AG04450 (cell line): ENCODE measurements around the gene GUCA2A. TPM values are rescaled to one million over a fixed set of nuclear protein-coding genes. Genes with fewer than 3 reads are reported as not detected.

Experiments
- CTCF ChIA-PET: fragments of 300-600, 350-600 bp; formaldehyde crosslinking; extraction: SDS; loops from one replicate; lab custom pipeline; 2022; ENCODE audit warnings: antibody characterized with exemption, inconsistent platforms; lab: Charles Lee
- POLR2A ChIA-PET: fragments of 350-600 bp; formaldehyde crosslinking; extraction: SDS; loops from one replicate; lab custom pipeline; 2021; ENCODE audit warnings: antibody characterized with exemption, inconsistent platforms; lab: Yijun Ruan, JAX
- DNase-seq: peaks from one replicate; pipeline ENCODE4 v3.0.0-alpha.2; 2011; ENCODE audit warnings: low read depth, low spot score
- H3K27ac ChIP-seq: one replicate; pipeline ENCODE4 v1.5.1; 2012; ENCODE audit warnings: low read depth, low read length, control low read depth
- H3K27me3 ChIP-seq: one replicate; pipeline ENCODE4 v1.6.0; 2012; ENCODE audit warnings: low read length; ENCODE audit not compliant: control insufficient read depth, insufficient read depth
- H3K4me3 ChIP-seq: 2 replicates; pipeline ENCODE4 v1.5.1; 2011; ENCODE audit warnings: mild to moderate bottlenecking, low read depth, low read length, control low read depth
- H3K9me3 ChIP-seq: 2 replicates; pipeline ENCODE4 v1.5.1; 2012; ENCODE audit warnings: low read length; ENCODE audit not compliant: control insufficient read depth, insufficient read depth
- polyA plus RNA-seq: library from polyadenylated mRNA; depleted of rRNA; stranded (reverse); fragments of >200 nt; gene quantifications from 2 replicates; pipeline ENCODE4 v1.2.3, GENCODE V29; 2011
- TF ChIP-seq, protein P1 (sequence below): IDR thresholded peaks from 2 replicates; pipeline ENCODE4 v1.5.1; 2011; ENCODE audit warnings: low read depth, low read length, control low read depth, inconsistent platforms

Gene GUCA2A
- polyA plus RNA-seq, 1 experiment, result not detected

DNA sequence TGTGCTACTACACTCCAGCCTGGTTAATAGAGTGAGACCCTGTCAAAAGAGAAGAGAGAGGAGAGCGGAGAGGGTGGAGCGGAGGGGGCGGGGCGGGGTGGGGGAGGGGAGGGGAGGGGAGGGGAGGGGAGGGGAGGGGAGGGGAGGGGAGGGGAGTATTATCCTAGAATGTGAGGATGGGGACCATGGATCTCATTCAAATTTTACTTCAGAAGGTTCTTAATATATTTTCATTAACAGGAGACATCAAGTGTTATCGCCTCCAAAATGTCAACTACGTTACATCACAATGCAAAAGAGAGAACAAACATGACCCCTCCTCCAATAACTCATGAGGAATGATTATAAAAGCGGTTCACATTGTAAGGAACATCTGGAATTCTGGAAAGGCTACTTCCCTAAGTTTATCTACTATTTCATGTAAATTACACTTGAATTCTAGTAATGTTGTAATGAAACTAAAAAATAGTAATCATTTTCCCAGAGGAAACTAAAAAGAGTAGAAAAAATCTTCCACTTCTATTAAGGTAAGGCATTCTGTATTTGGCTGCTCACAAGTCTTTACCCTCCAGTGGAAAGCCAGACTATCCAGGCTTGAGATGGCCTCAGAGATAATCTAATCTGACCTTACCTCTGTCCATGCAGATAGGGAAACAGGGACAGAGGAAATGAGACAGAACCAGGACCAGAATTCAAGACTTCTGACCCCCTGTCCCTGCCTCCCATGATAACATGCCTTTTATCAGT lies 18.8 kb upstream of the GUCA2A start:
- no peaks in the 10 kb centered on the region for H3K9me3 ChIP-seq
- TF ChIP-seq, protein P1, sequence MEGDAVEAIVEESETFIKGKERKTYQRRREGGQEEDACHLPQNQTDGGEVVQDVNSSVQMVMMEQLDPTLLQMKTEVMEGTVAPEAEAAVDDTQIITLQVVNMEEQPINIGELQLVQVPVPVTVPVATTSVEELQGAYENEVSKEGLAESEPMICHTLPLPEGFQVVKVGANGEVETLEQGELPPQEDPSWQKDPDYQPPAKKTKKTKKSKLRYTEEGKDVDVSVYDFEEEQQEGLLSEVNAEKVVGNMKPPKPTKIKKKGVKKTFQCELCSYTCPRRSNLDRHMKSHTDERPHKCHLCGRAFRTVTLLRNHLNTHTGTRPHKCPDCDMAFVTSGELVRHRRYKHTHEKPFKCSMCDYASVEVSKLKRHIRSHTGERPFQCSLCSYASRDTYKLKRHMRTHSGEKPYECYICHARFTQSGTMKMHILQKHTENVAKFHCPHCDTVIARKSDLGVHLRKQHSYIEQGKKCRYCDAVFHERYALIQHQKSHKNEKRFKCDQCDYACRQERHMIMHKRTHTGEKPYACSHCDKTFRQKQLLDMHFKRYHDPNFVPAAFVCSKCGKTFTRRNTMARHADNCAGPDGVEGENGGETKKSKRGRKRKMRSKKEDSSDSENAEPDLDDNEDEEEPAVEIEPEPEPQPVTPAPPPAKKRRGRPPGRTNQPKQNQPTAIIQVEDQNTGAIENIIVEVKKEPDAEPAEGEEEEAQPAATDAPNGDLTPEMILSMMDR, result no peak
- POLR2A ChIA-PET, result no interaction called here
- DNase-seq, result no peak
- H3K27ac ChIP-seq, result no peak overlapping the region
- CTCF ChIA-PET, result interaction anchor here (4.5 kb wide), 1 partner anchor 9 kb away, joined by 30 read pairs; no protein-coding TSS in a partner anchor
- no peaks in the 10 kb centered on the region for H3K27me3 ChIP-seq
- H3K4me3 ChIP-seq, result no peak overlapping the region

DNA sequence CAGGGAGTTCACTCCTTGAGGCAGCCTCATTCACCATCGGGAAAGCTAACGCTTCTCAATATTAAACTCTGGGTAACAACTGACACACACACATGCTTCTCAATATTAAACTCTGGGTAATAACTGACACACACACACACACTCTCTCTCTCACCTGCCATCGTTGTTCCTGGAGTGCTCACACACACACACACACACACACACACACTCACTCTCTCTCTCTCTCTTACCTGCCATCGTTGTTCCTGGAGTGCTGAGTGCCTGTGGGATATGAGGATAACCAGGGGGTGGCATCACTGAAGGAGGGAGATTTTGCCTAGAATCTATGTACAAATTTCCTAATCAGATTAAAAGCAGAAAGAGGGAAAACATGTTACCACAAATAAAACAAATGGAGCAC lies 17.1 kb upstream of the GUCA2A start:
- TF ChIP-seq, protein P1, result no peak
- Histone ChIP-seq H3K9me3 (no peaks in the 10 kb centered on the region), H3K27me3 (no peaks in the 10 kb centered on the region), H3K4me3 (no peak overlapping the region), H3K27ac (no peak overlapping the region)
- no peak for DNase-seq
- ChIA-PET POLR2A (no interaction called here), CTCF (interaction anchor here (1.1 kb wide), 1 partner anchor 9 kb away, joined by 3 read pairs; no protein-coding TSS in a partner anchor)

DNA sequence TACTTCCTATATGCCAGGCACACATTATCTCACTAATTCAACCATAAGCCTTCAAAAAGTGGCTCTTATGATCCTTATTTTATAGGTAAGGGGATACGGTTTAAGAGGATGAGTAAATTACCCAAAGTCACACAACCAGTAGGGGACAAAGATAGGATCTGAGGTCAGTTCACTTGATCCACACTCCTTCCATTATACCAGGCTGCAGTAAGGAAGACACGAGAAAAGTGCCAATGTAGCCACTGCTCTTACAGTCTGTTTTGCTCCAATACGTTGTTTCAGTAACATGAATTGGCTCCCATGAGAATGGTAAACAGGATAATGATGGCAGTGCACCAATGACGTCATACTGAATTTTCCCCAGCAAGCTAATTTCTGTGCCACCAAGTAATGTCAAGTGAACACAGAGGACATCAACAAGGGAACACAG lies 15.4 kb upstream of the GUCA2A start:
- POLR2A ChIA-PET, result no interaction called here
- no peak overlapping the region for H3K27ac ChIP-seq
- TF ChIP-seq, protein P1, result no peak
- no peak overlapping the region for H3K4me3 ChIP-seq
- CTCF ChIA-PET, result no interaction called here
- no peak for DNase-seq
- H3K9me3 ChIP-seq, result no peaks in the 10 kb centered on the region
- no peaks in the 10 kb centered on the region for H3K27me3 ChIP-seq

DNA sequence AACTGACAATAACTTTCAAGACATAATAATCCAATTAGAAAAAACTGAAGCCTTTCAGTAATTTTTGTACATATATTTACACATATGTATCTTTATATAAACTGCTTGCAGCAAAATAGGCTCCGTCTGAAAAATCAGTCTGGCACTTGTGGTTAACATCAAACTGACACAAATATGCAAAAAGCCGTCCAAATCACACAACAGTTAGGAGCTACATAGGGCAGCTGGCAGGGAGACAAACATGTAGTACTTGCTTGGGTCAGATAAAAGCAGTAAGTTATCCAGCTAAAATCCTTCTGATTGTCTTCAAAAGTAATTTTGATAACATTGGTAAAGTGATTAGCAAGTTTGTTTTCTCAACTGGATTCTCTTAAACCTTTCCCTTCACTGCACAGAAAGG lies 14.7 kb upstream of the GUCA2A start:
- TF ChIP-seq, protein P1, result no peak
- Histone ChIP-seq H3K27me3 (no peaks in the 10 kb centered on the region), H3K9me3 (no peaks in the 10 kb centered on the region), H3K27ac (no peak overlapping the region), H3K4me3 (no peak overlapping the region)
- ChIA-PET CTCF (no interaction called here), POLR2A (no interaction called here)
- DNase-seq, result no peak

DNA sequence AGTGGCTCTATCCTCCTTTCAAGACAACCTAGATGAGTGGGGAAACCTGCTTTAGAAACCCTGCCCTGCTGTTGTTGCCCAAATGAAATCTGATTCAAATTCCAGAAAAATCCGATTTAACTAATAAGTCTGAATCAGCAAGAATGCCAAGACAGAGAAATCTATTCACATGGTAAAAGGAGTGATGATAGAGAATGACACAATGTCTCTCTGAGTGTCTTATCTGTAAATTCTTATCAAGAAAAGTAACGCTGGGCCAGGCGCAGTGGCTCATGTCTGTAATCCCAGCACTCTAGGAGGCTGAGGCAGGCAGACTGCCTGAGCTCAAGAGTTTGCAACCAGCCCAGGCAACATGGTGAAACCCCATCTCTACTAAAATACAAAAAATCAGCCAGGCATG lies 13.7 kb upstream of the GUCA2A start:
- Histone ChIP-seq H3K4me3 (no peak overlapping the region), H3K27ac (no peak overlapping the region), H3K27me3 (no peaks in the 10 kb centered on the region), H3K9me3 (no peaks in the 10 kb centered on the region)
- TF ChIP-seq, protein P1, result no peak
- CTCF ChIA-PET, result interaction anchor here (1.7 kb wide), 1 partner anchor 138 kb away, joined by 11 read pairs; no protein-coding TSS in a partner anchor
- POLR2A ChIA-PET, result no interaction called here
- DNase-seq, result no peak
